Activated T-cell treated with anti-CD3 and anti-CD28 coated beads, Interleukin-2, amount 50 U/mL, for 4 hours (primary cell): ENCODE results near the gene GOLGA8M. TPM values are rescaled to one million over a fixed set of nuclear protein-coding genes. Genes with fewer than 3 reads are reported as not detected.
"Not testable (repeated sequence)": the region's sequence is repeated elsewhere in the genome, so short reads cannot be mapped to it uniquely, and the experiment has no call there.

Experiments
- ATAC-seq, 2 donors: fragments of 200-7000 bp; cut with Tn5 transposase; one replicate each; pipeline ENCODE4 v1.10.0; 2021
- DNase-seq: peaks from one replicate; pipeline ENCODE4 v3.0.0-alpha.2; 2020
- H3K27me3 Mint-ChIP-seq: one replicate; pipeline ENCODE4 v1.8.0; 2021; ENCODE audit warnings: low read depth, mixed read lengths
- H3K36me3 Mint-ChIP-seq: one replicate; pipeline ENCODE4 v1.8.0; 2022; ENCODE audit warnings: mixed read lengths; ENCODE audit not compliant: insufficient read depth
- H3K4me1 Mint-ChIP-seq: one replicate; pipeline ENCODE4 v1.8.0; 2021; ENCODE audit warnings: low read depth, mixed read lengths
- H3K4me3 Mint-ChIP-seq: one replicate; pipeline ENCODE4 v1.8.0; 2021; ENCODE audit warnings: mild to moderate bottlenecking, moderate library complexity, mixed read lengths
- H3K9me3 Mint-ChIP-seq: one replicate; pipeline ENCODE4 v1.8.0; 2021; ENCODE audit warnings: mixed read lengths
- total RNA-seq, 3 donors: library from RNA; stranded (reverse); gene quantifications; one replicate each; pipeline ENCODE4 v1.2.1, GENCODE V29; 2021

The GOLGA8M gene
- not detected for total RNA-seq

GRCh38 chr15:28712270-28712669 lies at the start of gene GOLGA8M:
Gene GOLGA8M (minus strand): TSS chr15:28712421. CDS start chr15:28712323, 98 bp downstream.
- not testable (repeated sequence) for H3K9me3 Mint-ChIP-seq, H3K27me3 Mint-ChIP-seq, DNase-seq, H3K4me1 Mint-ChIP-seq, H3K36me3 Mint-ChIP-seq, H3K4me3 Mint-ChIP-seq, ATAC-seq

- not testable (repeated sequence) for H3K4me1 Mint-ChIP-seq, H3K4me3 Mint-ChIP-seq, H3K9me3 Mint-ChIP-seq, ATAC-seq, DNase-seq, H3K36me3 Mint-ChIP-seq, H3K27me3 Mint-ChIP-seq
Measured at GRCh38 chr15:28742890-28743289, 30.7 kb upstream of the GOLGA8M start.

DNA sequence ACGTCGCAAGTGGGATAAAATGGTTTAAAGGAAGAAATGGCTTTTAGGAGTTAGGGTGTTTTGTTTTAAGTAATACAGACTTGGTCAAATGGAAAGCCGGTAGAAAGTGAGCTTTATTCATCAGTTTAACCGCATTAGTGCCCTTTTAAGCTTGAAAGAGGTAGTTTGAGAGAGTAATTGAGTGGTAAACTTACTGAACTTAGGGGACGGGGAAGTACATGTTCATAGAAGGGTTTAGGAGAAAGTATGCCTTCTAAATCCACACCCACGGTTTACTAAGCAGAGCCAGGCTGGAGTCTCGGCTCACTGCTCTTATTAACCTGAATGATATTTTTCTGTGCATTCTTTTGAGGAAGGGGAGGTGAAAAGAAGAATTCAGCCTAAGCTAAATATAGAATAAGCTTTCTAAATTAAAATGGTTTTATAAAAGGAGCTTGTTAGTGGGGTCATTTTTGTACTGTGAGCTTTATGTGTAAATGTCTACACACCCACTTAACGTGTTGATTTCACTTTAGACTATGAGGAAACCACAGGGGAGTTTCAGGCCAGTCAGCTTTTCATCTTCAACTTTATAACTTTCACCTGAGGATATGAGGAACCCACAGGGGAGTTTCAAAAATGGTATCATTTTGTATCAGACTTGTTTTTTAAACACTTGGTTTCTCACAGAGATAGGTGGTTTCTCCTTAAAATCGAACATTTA lies 26.5 kb upstream of the GOLGA8M start:
- H3K36me3 Mint-ChIP-seq, DNase-seq, H3K27me3 Mint-ChIP-seq, H3K9me3 Mint-ChIP-seq: not testable (repeated sequence)
- Mint-ChIP-seq H3K4me3 (peak overlapping the region; percentile 80), H3K4me1 (peaks cover 12% of the 10 kb centered on the region)
- ATAC-seq, result peak; percentile 69 to 77

GRCh38 chr15:28738200-28738561 lies 26.0 kb upstream of the GOLGA8M start:
- not testable (repeated sequence) for H3K27me3 Mint-ChIP-seq, DNase-seq, H3K36me3 Mint-ChIP-seq, H3K9me3 Mint-ChIP-seq
- Mint-ChIP-seq H3K4me1 (peaks cover 12% of the 10 kb centered on the region), H3K4me3 (peak overlapping the region; percentile 80)
- peak in 1 of 2 donors; percentile 36 for ATAC-seq

DNA sequence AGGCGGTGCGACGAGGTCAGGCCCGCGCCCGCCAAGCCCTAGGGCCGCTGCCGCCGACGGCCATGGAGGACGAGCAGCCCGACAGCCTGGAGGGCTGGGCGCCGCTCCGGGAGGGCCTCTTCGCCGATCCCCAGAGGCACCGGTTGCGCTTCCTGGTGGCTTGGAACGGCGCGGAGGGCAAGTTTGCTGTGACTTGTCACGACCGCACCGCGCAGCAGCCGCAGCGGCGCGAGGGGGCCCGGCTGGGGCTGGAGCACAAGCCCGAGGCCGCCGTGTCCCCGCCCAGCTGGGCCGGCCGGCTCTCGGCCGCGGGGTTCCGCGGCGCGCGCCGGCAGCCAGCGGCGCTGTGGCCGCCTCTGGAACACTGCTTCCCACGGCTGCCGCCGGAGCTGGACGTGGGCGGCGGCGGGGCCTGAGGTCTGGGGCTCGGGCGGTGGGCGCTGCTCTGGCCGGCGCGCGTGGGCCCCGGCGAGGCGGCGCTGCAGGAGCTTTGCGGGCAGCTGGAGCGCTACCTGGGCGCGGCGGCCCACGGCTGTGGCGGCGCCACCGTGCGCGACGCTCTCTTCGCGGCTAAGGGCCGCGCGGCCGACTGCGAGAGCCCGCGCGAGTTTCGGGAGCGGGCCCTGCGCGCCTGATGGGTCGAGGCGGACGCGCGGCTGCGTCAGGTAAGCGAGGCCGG lies 25.4 kb upstream of the GOLGA8M start:
- not testable (repeated sequence) for H3K36me3 Mint-ChIP-seq, H3K27me3 Mint-ChIP-seq, H3K9me3 Mint-ChIP-seq
- DNase-seq, result peak; percentile 15
- Mint-ChIP-seq H3K4me3 (peak overlapping the region; percentile 56), H3K4me1 (peaks cover 12% of the 10 kb centered on the region)
- ATAC-seq, result peak; percentile 64 to 72

GRCh38 chr15:28728061-28728460 lies 15.8 kb upstream of the GOLGA8M start:
- H3K4me3 Mint-ChIP-seq, result not testable (repeated sequence)

DNA sequence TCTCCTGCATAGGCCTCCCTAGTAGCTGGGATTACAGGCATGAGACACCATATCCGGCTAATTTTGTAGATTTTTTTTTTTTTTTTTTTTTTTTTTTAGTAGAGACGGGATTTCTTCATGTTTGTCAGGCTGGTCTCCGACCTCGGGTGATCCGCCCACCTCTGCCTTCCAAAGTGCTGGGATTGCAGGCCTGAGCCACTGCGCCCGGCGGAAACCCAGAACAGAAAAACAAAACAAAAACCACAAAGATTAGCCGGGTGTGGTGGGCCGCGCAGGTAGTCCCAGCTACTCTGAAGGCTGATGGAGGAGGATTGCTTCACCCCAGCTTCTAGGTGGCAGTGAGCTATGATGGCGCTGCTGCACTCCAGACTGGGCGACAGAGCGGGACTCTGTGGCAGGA lies 14.8 kb upstream of the GOLGA8M start:
- ATAC-seq, H3K4me3 Mint-ChIP-seq, H3K36me3 Mint-ChIP-seq, H3K27me3 Mint-ChIP-seq, H3K9me3 Mint-ChIP-seq, H3K4me1 Mint-ChIP-seq, DNase-seq: not testable (repeated sequence)

More at GRCh38 chr15:28728061-28728460, 15.8 kb upstream of the GOLGA8M start:
- not testable (repeated sequence) for ATAC-seq, H3K27me3 Mint-ChIP-seq, H3K9me3 Mint-ChIP-seq, H3K4me1 Mint-ChIP-seq, H3K36me3 Mint-ChIP-seq
- DNase-seq, result peak; percentile 14

GRCh38 chr15:28726102-28726501 lies 13.9 kb upstream of the GOLGA8M start:
- Mint-ChIP-seq H3K9me3 (no peaks in the 10 kb centered on the region), H3K4me3 (no peak overlapping the region), H3K27me3 (peaks cover 3% of the 10 kb centered on the region), H3K4me1 (peaks cover 5% of the 10 kb centered on the region), H3K36me3 (no peaks in the 10 kb centered on the region)
- no peak for ATAC-seq
- no peak for DNase-seq

- H3K4me1 Mint-ChIP-seq, result peaks cover 5% of the 10 kb centered on the region
- no peak for ATAC-seq
- H3K36me3 Mint-ChIP-seq, result no peaks in the 10 kb centered on the region
- DNase-seq, result no peak
- H3K9me3 Mint-ChIP-seq, result no peaks in the 10 kb centered on the region
- no peak overlapping the region for H3K4me3 Mint-ChIP-seq
- peaks cover 4% of the 10 kb centered on the region for H3K27me3 Mint-ChIP-seq
Measured at GRCh38 chr15:28725556-28725955, 13.3 kb upstream of the GOLGA8M start.

GRCh38 chr15:28723986-28724385 lies 11.8 kb upstream of the GOLGA8M start:
- H3K27me3 Mint-ChIP-seq, H3K4me1 Mint-ChIP-seq, H3K36me3 Mint-ChIP-seq, DNase-seq, H3K9me3 Mint-ChIP-seq, ATAC-seq, H3K4me3 Mint-ChIP-seq: not testable (repeated sequence)

GRCh38 chr15:28719626-28720025 lies 7.4 kb upstream of the GOLGA8M start:
- H3K4me1 Mint-ChIP-seq, H3K4me3 Mint-ChIP-seq, DNase-seq, H3K9me3 Mint-ChIP-seq, H3K36me3 Mint-ChIP-seq, ATAC-seq, H3K27me3 Mint-ChIP-seq: not testable (repeated sequence)

- not testable (repeated sequence) for DNase-seq, ATAC-seq, H3K9me3 Mint-ChIP-seq, H3K27me3 Mint-ChIP-seq, H3K4me3 Mint-ChIP-seq, H3K4me1 Mint-ChIP-seq, H3K36me3 Mint-ChIP-seq
Measured at GRCh38 chr15:28718576-28718975, 6.4 kb upstream of the GOLGA8M start.

DNA sequence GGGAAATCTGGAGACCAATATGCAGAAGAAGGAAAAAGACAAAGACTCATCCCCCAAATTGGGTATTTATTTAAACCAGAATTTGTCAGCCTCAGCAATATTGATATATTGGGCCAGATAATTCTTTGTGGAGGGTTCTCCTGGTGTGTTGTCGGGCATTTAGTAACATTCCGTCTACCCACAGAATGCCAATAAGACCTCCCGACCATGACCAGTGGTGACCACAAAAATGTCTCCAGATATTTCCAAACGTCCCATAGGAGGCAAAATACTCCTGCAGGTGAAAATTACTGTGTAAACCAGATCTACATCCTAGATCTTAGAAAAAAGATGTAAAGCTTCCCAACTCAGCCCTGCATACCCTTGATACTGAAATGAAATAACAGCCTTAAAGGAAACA lies 2.0 kb upstream of the GOLGA8M start:
- not testable (repeated sequence) for ATAC-seq, H3K36me3 Mint-ChIP-seq, H3K27me3 Mint-ChIP-seq, H3K4me3 Mint-ChIP-seq, H3K4me1 Mint-ChIP-seq, H3K9me3 Mint-ChIP-seq, DNase-seq

DNA sequence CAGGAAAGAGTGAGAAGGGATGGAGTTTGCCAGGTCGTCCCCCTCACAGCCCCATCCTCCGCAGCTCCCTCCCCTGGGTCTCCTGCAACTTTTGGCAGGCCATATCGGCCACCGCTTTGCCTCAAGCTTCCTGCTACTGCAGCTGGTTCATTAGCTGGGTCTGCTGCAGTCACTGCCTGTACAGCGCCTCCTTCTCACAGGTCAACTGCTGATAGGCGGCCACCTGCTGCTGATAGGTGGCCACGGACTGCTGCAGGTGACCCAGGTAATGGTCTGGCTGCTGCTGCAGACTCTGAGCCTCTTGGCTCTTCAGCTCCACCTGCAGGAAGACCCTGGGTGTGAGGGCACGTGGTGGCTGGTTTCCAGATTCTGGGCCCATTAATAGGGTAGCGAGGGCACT lies 8.3 kb downstream of the GOLGA8M start:
- not testable (repeated sequence) for H3K9me3 Mint-ChIP-seq, H3K4me1 Mint-ChIP-seq, ATAC-seq, H3K36me3 Mint-ChIP-seq, DNase-seq, H3K4me3 Mint-ChIP-seq, H3K27me3 Mint-ChIP-seq

GRCh38 chr15:28702427-28702826 lies 9.8 kb downstream of the GOLGA8M start:
- DNase-seq, H3K36me3 Mint-ChIP-seq, ATAC-seq, H3K4me3 Mint-ChIP-seq, H3K4me1 Mint-ChIP-seq, H3K9me3 Mint-ChIP-seq, H3K27me3 Mint-ChIP-seq: not testable (repeated sequence)
